GM12878 (cell line): Measurements from ENCODE around the gene HIVEP3. TPM values are rescaled to one million over a fixed set of nuclear protein-coding genes. Genes with fewer than 3 reads are reported as not detected.

ENCODE experiments used
- ATAC-seq: fragments of 200-7000 bp; cut with Tn5 transposase; 3 replicates; pipeline ENCODE4 v1.9.1; 2020; ENCODE audit warnings: mild to moderate bottlenecking, moderate library complexity
- BruUV-seq: library from RNA; stranded (reverse); fragments of 400-500 nt; replicated peaks from 2 replicates; lab custom pipeline; 2021; lab: Mats Ljungman, UMichigan
- CTCF ChIA-PET: fragments of 300-600 bp; sonication (Branson Sonifier 250); formaldehyde crosslinking; extraction: SDS; loops from one replicate; lab custom pipeline; 2021; ENCODE audit warnings: inconsistent platforms; lab: Yijun Ruan, JAX
- POLR2A ChIA-PET: fragments of 350-600 bp; formaldehyde crosslinking; extraction: SDS; loops from one replicate; lab custom pipeline; 2021; ENCODE audit warnings: inconsistent platforms; lab: Charles Lee
- RAD21 ChIA-PET: fragments of 300-600 bp; sonication (Branson Sonifier 250); formaldehyde crosslinking; loops from one replicate; lab custom pipeline; 2023; ENCODE audit warnings: antibody characterized with exemption; ENCODE audit not compliant: unreplicated experiment; lab: Charles Lee
- SMC1A ChIA-PET: fragments of 300-600 bp; sonication (Branson Sonifier 250); formaldehyde crosslinking; loops from one replicate; lab custom pipeline; 2023; ENCODE audit not compliant: unreplicated experiment, uncharacterized antibody; lab: Charles Lee
- DNase-seq: peaks from one replicate; pipeline ENCODE4 v3.0.0-alpha.2; 2011; ENCODE audit warnings: low read depth, low spot score
- FAIRE-seq: peaks from 3 replicates; lab custom pipeline; 2011; peaks lifted over from hg19 to GRCh38; lab: Jason Lieb, UNC
- H2AFZ ChIP-seq: 2 replicates; pipeline ENCODE4 v1.6.0; 2011; ENCODE audit warnings: low read depth, low read length, control low read depth; ENCODE audit not compliant: control insufficient read depth
- H3K27ac ChIP-seq: 2 replicates; pipeline ENCODE4 v1.5.1; 2011; ENCODE audit warnings: control low read depth; ENCODE audit not compliant: control insufficient read depth, insufficient read depth
- H3K27me3 ChIP-seq, 2 experiments: replicated peaks in 1 of 2; 2 replicates each; pipeline versions ENCODE4 v1.6.0 to v1.6.1; 2011; ENCODE audit warnings: low read length in 1 of 2; ENCODE audit not compliant: control insufficient read depth in 2 of 2, insufficient read depth in 2 of 2
- H3K36me3 ChIP-seq, 2 experiments: 2 replicates each; pipeline ENCODE4 v1.5.1; 2011; ENCODE audit warnings: low read length in 1 of 2; ENCODE audit not compliant: control insufficient read depth in 2 of 2, insufficient read depth in 2 of 2
- H3K4me1 ChIP-seq: 2 replicates; pipeline ENCODE4 v1.6.1; 2011; ENCODE audit warnings: mild to moderate bottlenecking, low read length, moderate library complexity, mixed read lengths; ENCODE audit not compliant: control insufficient read depth, insufficient read depth
- H3K4me2 ChIP-seq: 2 replicates; pipeline ENCODE4 v1.6.0; 2011; ENCODE audit warnings: control low read depth; ENCODE audit not compliant: control insufficient read depth, insufficient read depth
- H3K4me3 ChIP-seq: fragments of 200-600 bp; sonication (generic); 2 replicates; pipeline ENCODE4 v1.5.1; 2016
- H3K79me2 ChIP-seq: 2 replicates; pipeline ENCODE4 v1.6.0; 2011; ENCODE audit warnings: low read length; ENCODE audit not compliant: control insufficient read depth, insufficient read depth
- H3K9ac ChIP-seq: 2 replicates; pipeline ENCODE4 v1.8.0; 2011; ENCODE audit warnings: low read length, control low read depth, mixed read lengths; ENCODE audit not compliant: control insufficient read depth, insufficient read depth
- H3K9me3 ChIP-seq: replicated peaks from 3 replicates; pipeline ENCODE4 v1.5.1; 2011; ENCODE audit warnings: mild to moderate bottlenecking, low read length; ENCODE audit not compliant: control insufficient read depth, insufficient read depth
- H4K20me1 ChIP-seq: 2 replicates; pipeline ENCODE4 v1.6.0; 2011; ENCODE audit not compliant: control insufficient read depth, insufficient read depth
- BMI1 ChIP-seq: fragments of 450-650 bp; IDR thresholded peaks from 2 replicates; pipeline ENCODE4 v1.6.1; 2016; ENCODE audit warnings: mild to moderate bottlenecking, moderate library complexity, borderline replicate concordance
- CBFB ChIP-seq: IDR thresholded peaks from 2 replicates; pipeline ENCODE4 v1.6.1; 2016; ENCODE audit warnings: antibody characterized with exemption, low read depth
- CEBPB ChIP-seq, 2 experiments: fragments of 150-350 bp in 1 of 2; IDR thresholded peaks; 2 replicates each; pipeline ENCODE4 v1.6.1; 2012 to 2014; ENCODE audit warnings: low read depth in 2 of 2, low read length in 2 of 2, borderline replicate concordance in 1 of 2, inconsistent platforms in 1 of 2
- CHD1 ChIP-seq: IDR thresholded peaks from 2 replicates; pipeline ENCODE4 v1.6.1; 2012; ENCODE audit warnings: low read depth, low read length, improper control_type of control experiment
- EED ChIP-seq: sonication (generic); IDR thresholded peaks from 2 replicates; pipeline ENCODE4 v1.6.1; 2016; ENCODE audit warnings: antibody characterized with exemption, low read depth
- HDAC2 ChIP-seq: fragments of 200-600 bp; sonication (generic); IDR thresholded peaks from 2 replicates; pipeline ENCODE4 v1.6.1; 2017
- MEF2B ChIP-seq: fragments of 450-650 bp; IDR thresholded peaks from 2 replicates; pipeline ENCODE4 v1.6.1; 2018; ENCODE audit warnings: mild to moderate bottlenecking, moderate library complexity; ENCODE audit not compliant: partially characterized antibody, poor library complexity, severe bottlenecking
- NR2C2 ChIP-seq: IDR thresholded peaks from 2 replicates; pipeline ENCODE4 v1.6.1; 2011; ENCODE audit warnings: borderline replicate concordance, low read depth; ENCODE audit not compliant: control insufficient read depth, insufficient read length
- SPI1 ChIP-seq: IDR thresholded peaks from 2 replicates; pipeline ENCODE4 v1.6.1; 2011; ENCODE audit warnings: low read depth, mild to moderate bottlenecking, low read length, moderate library complexity, borderline replicate concordance; ENCODE audit not compliant: insufficient read depth
- SUZ12 ChIP-seq: fragments of 200-600 bp; sonication (generic); IDR thresholded peaks from one replicate; pipeline ENCODE4 v1.6.1; 2018; ENCODE audit warnings: antibody characterized with exemption, mild to moderate bottlenecking; ENCODE audit not compliant: unreplicated experiment
- ZNF217 ChIP-seq: fragments of 450-650 bp; IDR thresholded peaks from 2 replicates; pipeline ENCODE4 v1.6.1; 2017; ENCODE audit warnings: antibody characterized with exemption, mild to moderate bottlenecking
- ZNF274 ChIP-seq: IDR thresholded peaks from one replicate; pipeline ENCODE4 v1.8.0; 2011; ENCODE audit not compliant: insufficient read length, insufficient read depth
- ZNF384 ChIP-seq: IDR thresholded peaks from 2 replicates; pipeline ENCODE4 v1.6.1; 2012; ENCODE audit warnings: low read depth, mild to moderate bottlenecking, low read length, improper control_type of control experiment, borderline replicate concordance
- WGBS: methylation state at CpG from one replicate; pipeline ENCODE4 v1.1.6; 2016; ENCODE audit warnings: low lambda C conversion rate; ENCODE audit not compliant: insufficient replicate concordance, insufficient coverage; ENCODE audit errors: missing lambda C conversion rate; 5-methylcytosine and 5-hydroxymethylcytosine counted together
- in situ Hi-C: fragments of 300-500 bp; cut with MboI; formaldehyde crosslinking; loops from 9 replicates; pipeline ENCODE4 v1.14.3; 2018; ENCODE audit warnings: mixed read lengths
- intact Hi-C: fragments of 100-400 bp; cut with micrococcal nuclease; formaldehyde crosslinking; loops from one replicate; pipeline ENCODE4 v1.14.2; 2022; ENCODE audit not compliant: unreplicated experiment
- polyA plus RNA-seq, 11 experiments: library from polyadenylated mRNA; depleted of rRNA in 4 of 11; unstranded in 6 of 11; stranded (reverse) in 5 of 11; fragments of >200 nt; fragmentation: Nextera tagmentation in 4 of 11; fragmentation: Illumina TruSeq in 1 of 11; extraction: Ambion mirVana in 4 of 11; extraction: Trizol in 1 of 11; gene quantifications; 1 replicate in 1 of 11; 2 replicates in 10 of 11; pipeline versions ENCODE4 v1.2.1 to v1.2.3, GENCODE V29; 2011 to 2016; ENCODE audit warnings: inconsistent platforms in 2 of 11, missing spikeins in 2 of 11, low read depth in 1 of 11
- total RNA-seq, 4 experiments: library from RNA; depleted of rRNA in 3 of 4; stranded (reverse); fragments of >200 nt in 3 of 4; fragmentation: Illumina TruSeq in 1 of 4; extraction: Trizol in 1 of 4; gene quantifications; 2 replicates each; pipeline versions ENCODE4 v1.2.1 to v1.2.3, GENCODE V29; 2013 to 2021
- TF ChIP-seq, protein P1 (sequence below): fragments of 450-650 bp; formaldehyde crosslinking; IDR thresholded peaks from 2 replicates; pipeline ENCODE4 v1.5.0; 2022; ENCODE audit warnings: mild to moderate bottlenecking, missing genetic modification characterization
- TF ChIP-seq, protein P2 (sequence below): IDR thresholded peaks from 2 replicates; pipeline ENCODE4 v1.6.1; 2011; ENCODE audit warnings: low read depth, low read length, improper control_type of control experiment, borderline replicate concordance

HIVEP3 gene
- total and polyA plus RNA-seq, 10 of the 15 experiments (the other 5 are each of a cell fraction or from before 2014, with no cell fraction given) = 1.8 to 13.6 (median 3.8) TPM

DNA sequence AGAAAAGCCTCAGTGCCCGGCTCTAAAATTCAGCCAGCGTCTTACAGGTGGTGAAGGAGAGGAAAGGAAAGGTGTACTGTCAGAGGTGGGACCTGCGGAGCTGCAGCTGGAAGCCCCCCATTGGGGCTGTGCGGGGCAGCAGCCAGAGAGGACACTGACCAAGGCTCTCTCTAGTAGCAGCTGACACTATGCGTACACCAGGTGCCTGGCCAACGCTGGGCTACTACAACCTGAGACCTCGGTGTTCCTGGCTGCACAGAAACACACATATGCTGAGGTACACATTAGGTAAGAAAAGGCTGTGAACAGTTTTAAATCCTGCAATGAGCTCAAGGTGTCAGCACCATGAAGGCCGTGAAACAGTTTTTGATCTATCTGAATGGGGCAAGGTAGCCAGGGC is 378.7 kb downstream of the HIVEP3 start:
- RAD21 ChIA-PET = no interaction called here
- TF ChIP-seq, protein P1, sequence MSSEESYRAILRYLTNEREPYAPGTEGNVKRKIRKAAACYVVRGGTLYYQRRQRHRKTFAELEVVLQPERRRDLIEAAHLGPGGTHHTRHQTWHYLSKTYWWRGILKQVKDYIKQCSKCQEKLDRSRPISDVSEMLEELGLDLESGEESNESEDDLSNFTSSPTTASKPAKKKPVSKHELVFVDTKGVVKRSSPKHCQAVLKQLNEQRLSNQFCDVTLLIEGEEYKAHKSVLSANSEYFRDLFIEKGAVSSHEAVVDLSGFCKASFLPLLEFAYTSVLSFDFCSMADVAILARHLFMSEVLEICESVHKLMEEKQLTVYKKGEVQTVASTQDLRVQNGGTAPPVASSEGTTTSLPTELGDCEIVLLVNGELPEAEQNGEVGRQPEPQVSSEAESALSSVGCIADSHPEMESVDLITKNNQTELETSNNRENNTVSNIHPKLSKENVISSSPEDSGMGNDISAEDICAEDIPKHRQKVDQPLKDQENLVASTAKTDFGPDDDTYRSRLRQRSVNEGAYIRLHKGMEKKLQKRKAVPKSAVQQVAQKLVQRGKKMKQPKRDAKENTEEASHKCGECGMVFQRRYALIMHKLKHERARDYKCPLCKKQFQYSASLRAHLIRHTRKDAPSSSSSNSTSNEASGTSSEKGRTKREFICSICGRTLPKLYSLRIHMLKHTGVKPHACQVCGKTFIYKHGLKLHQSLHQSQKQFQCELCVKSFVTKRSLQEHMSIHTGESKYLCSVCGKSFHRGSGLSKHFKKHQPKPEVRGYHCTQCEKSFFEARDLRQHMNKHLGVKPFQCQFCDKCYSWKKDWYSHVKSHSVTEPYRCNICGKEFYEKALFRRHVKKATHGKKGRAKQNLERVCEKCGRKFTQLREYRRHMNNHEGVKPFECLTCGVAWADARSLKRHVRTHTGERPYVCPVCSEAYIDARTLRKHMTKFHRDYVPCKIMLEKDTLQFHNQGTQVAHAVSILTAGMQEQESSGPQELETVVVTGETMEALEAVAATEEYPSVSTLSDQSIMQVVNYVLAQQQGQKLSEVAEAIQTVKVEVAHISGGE (CRISPR knock-in tag) = no peak
- TF ChIP-seq ZNF384 = no peak
- TF ChIP-seq HDAC2 = no peak
- Histone ChIP-seq H3K9me3 (no peaks in the 10 kb centered on the region; the same call in 2 of the 3 replicates), H3K27me3 (no peaks in the 10 kb centered on the region), H3K27ac (no peak overlapping the region), H3K9ac (no peak overlapping the region), H3K4me3 (no peak overlapping the region), H3K4me2 (no peak overlapping the region), H3K79me2 (no peaks in the 10 kb centered on the region), H3K36me3 (peaks cover 0 to 1% of the 10 kb centered on the region in 2 experiments; a peak in 1 of 4 replicates), H3K4me1 (peaks cover 3% of the 10 kb centered on the region; the same call in 1 of the 2 replicates), H4K20me1 (no peaks in the 10 kb centered on the region), H2AFZ (no peak overlapping the region)
- intact Hi-C loops (no loop called here), in situ Hi-C loops (no loop called here)
- CTCF ChIA-PET = interaction anchor here (1.6 kb wide), 1 partner anchor 21 kb away, joined by 5 read pairs; no protein-coding TSS in a partner anchor
- POLR2A ChIA-PET = no interaction called here
- 93% methylated on average over 8 of the region's 8 CpGs for WGBS
- FAIRE-seq = no peak
- no TSS peak for BruUV-seq
- no peak for DNase-seq
- SMC1A ChIA-PET = no interaction called here
- no peak for ATAC-seq

DNA sequence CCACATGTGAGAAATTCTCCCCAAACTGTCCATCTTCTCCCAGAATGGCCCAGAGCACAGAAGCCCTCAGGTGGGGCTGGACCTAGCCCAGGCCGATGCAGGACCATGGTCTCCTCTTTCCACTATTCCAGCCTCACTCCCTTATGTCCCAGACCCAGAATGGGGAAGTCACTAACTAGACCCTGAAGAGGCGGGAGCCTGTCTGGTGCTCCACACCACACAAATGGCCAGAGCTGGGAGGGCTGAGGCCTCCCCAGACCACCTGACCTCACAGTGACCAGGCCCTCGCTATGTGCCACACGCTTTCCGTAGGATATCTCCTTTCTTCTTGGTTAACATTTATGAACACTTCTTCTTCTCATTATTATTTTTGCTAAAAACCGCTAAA is 379.3 kb downstream of the HIVEP3 start:
- ChIA-PET RAD21 (no interaction called here), POLR2A (no interaction called here), SMC1A (no interaction called here), CTCF (no interaction called here)
- no peak overlapping the region for H3K4me2 ChIP-seq
- no TSS peak for BruUV-seq
- no peak overlapping the region for H2AFZ ChIP-seq
- peaks cover 0 to 1% of the 10 kb centered on the region in 2 experiments; a peak in 1 of 4 replicates for H3K36me3 ChIP-seq
- H3K27ac ChIP-seq = no peak overlapping the region
- H3K4me1 ChIP-seq = peaks cover 3% of the 10 kb centered on the region; the same call in 1 of the 2 replicates
- no peak for ATAC-seq
- no peak overlapping the region for H3K9ac ChIP-seq
- H3K4me3 ChIP-seq = no peak overlapping the region
- no peaks in the 10 kb centered on the region for H3K9me3 ChIP-seq
- intact Hi-C loops = no loop called here
- no peaks in the 10 kb centered on the region for H3K79me2 ChIP-seq
- in situ Hi-C loops = no loop called here
- DNase-seq = no peak
- no peaks in the 10 kb centered on the region for H4K20me1 ChIP-seq
- no peak for FAIRE-seq
- 77% methylated on average over 6 of the region's 6 CpGs for WGBS
- no peaks in the 10 kb centered on the region for H3K27me3 ChIP-seq
- TF ChIP-seq NR2C2 (no peak), SUZ12 (no peak), BMI1 (no peak), CHD1 (no peak), CBFB (no peak), SPI1 (no peak), EED (no peak), CEBPB (IDR thresholded peaks at IDR 0.05; ENCODE audit: borderline replicate concordance in 1 of 2, low read depth in 2 of 2, low read length in 2 of 2) (no peak), MEF2B (no peak), ZNF217 (no peak), ZNF274 (no peak)
- TF ChIP-seq, protein P2, sequence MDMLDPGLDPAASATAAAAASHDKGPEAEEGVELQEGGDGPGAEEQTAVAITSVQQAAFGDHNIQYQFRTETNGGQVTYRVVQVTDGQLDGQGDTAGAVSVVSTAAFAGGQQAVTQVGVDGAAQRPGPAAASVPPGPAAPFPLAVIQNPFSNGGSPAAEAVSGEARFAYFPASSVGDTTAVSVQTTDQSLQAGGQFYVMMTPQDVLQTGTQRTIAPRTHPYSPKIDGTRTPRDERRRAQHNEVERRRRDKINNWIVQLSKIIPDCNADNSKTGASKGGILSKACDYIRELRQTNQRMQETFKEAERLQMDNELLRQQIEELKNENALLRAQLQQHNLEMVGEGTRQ = no peak
